HK-2 (cell line): Measurements from ENCODE around the gene MRC2.
A peak's percentile ranks its signal among the peaks of the same experiment; 100 is the strongest.

Source experiments
- DNase-seq: peaks from one replicate; pipeline ENCODE4 v3.0.0-alpha.2; 2018; ENCODE audit not compliant: unreplicated experiment

MRC2 gene

DNA sequence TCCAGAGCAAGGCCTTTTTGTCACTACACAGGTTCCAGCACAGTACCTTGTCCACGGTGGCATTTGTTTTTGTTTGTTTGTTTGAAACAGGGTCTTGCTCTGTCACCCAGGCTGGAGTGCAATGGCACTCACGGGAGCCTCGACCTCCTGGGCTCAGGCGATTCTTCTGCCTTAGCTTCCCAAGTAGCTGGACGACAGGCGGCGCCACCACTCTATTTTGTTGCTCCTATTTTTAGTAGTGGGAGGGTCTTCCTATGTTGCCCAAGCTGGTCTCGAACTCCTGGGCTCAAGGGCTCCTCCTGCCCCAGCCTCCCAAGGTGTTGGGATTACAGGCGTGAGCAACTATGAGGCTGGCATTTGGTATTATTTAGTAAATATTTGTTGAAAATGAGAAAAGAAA, 10.3 kb downstream of the MRC2 start:
- DNase-seq, result no peak

DNA sequence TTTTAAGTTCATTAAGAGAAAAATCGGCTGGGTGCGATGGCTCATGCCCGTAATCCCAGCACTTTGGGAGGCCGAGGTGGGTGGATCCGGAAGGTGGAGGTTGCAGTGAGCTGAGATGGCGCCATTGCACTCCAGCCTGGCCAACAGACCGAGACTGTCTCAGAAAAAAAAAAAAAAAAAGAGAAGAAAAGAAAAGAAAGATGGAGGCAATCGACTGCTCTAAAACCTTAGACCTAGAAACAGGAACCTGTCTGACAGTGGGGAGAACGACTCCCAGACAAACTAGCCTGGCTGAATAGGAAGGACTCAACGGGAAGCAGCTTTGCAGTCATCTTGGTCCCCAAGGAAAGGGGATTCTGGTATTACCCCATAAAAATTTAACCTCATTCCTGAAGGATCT, 13.7 kb downstream of the MRC2 start:
- no peak for DNase-seq

DNA sequence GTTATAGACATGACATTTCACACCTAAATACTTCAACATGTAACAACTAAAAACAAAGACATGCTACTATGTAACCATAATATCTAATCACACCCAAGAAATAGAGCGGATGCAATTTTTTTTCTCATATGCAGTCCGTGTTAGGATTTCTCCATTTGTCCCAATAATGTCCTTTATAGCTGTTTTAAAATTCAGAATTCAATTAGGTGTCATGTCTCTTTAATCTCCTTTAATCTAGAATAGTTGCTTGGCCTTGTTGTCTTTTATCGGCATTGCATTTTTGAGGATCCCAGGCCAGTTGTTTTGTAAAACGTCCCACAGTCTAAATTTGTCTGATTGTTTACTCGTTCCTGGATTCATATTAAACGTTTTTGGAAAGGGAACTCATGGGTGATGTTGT, 14.5 kb downstream of the MRC2 start:
- DNase-seq, result no peak

DNA sequence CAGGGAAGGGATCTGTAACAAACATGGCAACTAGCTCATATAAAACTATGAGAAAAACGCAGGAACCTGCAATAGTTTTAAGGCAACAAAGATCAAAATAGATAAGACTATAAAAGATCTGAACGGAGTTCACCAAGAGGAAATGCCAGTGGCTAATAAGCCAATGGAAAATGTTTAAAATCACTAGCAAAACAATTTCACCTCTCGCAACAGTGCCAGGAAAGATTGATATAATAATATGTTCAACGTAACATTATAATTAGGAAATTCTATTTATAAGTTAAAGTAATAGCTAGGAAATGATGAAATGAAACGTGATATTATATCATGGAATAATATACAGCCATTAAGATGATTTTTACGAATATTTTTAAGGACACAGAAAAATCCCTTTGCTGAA, 16.0 kb downstream of the MRC2 start:
- no peak for DNase-seq

DNA sequence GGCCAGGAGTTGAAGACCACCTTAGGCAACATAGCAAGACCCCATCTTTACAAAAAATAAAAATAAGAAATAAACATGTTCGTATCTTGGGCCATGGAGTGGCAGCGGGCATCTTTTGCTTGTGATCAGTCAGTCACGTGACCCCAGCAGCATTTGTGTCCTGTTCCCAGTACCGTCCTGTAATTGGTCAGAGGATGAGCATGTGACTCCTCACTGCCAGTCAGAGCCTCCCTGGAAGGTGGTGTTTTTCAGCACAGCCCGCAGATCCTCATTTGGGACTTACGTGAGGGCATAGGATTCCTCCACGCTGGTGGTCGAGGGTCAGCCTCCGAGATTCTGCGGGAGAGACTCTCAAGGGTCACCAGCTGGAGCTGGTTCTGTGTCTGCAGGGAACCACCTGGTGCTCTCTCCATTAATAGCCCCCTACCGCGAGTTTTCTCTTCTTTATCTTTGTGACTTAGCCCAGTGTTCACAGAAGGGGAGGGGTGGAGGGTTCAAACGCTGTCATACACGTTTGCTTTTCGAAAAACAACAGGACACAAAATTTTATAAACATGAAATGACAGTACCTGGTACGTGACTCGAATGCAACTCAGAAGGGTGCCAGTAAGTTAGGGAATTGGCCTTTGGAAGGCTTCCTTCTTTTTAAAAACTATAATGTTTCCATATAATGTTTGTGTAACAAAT, 17.2 kb downstream of the MRC2 start:
- DNase-seq, result no peak

DNA sequence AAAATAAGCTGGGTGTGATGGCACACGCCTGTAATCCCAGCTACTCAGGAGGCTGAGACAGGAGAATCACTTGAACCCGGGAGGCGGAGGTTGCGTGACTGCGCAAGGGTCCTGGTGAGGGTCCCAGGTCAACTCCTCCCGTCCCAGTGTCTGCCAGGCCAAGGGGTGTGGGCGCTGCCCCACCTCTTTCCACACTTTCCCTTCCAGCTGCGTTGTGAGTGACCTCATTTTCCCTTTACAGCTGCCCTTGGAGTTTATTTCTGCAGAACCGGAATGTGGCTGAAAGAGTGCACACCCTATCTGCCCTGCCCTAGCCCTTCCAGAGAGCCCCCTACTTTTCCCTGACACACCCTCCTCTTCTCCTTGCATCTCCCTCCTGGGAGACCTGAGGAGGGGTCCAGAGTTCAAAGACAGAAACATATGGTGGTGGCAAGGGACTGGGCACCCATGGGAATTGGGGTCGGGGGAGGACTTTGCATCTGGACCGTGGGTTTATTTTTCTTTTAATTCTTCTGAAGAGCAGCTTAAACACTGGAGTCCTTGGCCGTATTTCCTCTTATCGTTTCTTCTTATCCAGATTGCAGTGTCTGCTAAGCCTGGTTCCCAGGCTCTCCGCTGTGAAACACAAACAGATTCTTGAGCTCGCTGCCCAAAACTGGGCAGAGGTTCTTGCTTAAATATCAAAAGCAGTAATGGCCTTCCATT, 20.9 kb downstream of the MRC2 start:
- no peak for DNase-seq

DNA sequence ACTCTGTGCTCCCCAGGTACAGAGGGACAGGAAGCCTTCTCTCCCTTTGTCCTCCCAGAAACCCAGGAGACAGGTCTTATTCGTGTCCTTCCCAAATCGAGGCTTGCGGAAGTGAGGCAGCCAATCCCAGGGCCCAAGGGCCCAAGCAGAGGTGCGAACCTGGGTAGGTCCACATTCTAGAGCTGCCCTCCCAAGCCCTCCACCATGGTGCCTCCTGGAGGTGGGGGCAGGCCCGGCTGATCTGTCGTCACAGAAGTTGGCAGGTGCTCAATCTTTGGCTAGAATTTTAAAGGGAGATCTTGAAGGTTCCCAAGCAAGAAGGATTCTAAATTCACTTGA, 21.5 kb downstream of the MRC2 start:
- no peak for DNase-seq

DNA sequence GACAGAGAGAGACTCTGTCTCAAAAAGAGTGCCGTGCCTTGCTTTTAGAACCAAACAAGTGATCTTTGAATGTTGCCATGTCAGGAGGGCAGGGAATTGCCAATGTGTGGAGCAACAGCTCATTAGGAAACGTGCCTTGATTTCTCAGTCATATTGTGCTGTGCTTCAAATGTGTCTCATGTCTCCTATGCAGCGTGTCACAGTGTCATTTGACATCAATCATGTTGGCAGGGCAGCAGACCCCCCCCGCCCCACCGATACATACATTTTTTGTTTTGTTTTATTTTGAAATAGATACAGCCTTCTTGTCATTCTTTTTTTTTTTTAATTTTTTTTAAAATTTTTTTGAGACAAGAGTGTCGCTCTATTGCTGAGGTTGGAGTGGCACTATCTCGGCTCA, 22.1 kb downstream of the MRC2 start:
- no peak for DNase-seq

DNA sequence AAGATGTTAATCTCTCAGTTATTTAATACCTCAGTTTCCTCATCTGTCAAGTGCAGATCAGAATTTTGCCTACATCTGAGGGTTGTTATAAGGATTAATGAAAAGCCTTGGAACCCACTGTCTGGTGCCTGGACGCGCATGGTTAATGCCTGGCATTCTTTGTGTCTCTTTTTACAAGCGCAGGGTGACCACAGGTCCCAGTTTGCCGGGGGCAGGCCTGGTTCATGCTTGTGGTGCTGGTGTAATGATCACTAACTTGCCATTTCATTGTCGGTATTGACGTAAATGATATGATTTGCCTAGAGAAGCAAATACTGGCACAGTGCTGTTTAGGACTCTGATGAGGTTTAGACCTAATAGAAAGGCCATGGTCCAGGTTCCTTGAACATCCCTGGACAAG, 23.1 kb downstream of the MRC2 start:
- peak; percentile 44 for DNase-seq

DNA sequence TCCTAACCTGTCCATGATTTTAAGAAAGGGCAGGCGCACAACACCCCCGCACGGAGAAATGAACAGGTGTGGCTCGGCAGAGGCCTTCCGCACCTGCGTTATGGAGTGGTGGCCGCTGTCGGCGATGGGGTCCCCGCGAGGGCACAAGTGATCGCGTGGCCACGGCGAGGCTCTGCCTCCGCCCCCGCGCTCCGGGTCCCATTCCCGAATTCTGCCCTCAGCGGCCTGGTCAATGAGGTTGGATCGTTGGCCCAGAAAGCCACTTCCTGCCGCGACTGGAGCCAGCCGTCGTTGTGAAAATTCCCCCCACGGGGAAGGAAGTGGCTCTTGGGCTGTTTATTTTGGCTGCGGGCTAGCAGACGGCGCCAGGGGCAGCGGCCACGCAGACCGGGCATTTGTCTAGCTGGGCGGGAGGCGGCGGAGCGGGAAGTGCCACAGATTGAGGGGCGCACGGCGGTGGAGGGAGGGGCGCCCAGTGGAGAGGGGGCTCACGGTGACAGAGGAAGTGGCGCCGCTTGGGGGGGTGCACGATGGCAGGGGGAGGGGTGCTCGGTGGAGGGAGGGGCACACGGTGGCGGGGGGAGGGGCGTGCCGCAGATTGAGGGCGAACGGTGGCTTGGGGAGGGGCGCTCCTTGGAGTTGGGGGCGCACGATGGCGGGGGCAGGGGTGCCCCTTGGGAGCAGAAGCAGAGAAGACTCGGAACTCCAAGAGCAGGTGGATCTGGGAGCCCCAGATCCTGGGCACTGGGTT, 25.0 kb downstream of the MRC2 start:
- DNase-seq, result peak; percentile 90

DNA sequence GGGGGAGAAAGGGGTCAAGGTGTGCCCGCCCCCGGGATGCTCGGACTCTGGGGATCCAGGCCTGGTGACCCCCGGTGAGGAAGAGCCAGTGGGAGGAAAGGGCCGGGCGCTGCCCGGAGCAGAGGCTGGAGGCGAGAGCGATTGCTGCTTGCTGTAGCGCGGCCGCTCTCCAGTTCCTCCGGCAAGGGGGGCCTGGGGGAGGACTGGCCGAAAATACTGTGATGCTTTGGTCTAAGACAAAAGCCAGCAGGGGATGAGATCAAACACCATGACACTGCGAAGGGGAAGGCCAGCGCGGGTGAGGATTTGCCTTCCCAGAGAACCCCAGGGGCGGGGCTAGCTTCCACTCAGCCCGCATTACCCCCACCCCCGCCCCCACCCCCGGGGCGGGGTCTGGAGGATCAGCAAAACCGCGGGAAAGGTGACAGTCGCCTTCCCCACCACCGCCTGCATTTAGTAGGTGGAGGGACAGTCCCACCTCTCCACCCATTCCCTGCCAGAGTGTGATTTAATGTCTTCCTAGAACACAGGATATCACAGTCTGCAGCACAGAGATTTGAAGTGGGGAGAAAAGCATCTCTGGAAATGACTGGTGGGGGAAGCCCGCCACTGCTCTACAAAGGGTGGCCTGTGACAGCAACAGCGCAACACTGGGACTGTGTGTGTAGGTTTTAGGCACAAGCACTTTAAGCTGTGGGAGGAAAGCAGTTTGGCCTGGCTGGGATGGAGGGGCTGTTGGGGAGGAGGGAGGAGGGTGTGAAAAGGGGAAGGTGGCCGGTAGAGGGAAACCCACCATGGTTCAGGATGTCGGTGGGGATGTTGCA, 25.7 kb downstream of the MRC2 start:
- peak; percentile 85 for DNase-seq

DNA sequence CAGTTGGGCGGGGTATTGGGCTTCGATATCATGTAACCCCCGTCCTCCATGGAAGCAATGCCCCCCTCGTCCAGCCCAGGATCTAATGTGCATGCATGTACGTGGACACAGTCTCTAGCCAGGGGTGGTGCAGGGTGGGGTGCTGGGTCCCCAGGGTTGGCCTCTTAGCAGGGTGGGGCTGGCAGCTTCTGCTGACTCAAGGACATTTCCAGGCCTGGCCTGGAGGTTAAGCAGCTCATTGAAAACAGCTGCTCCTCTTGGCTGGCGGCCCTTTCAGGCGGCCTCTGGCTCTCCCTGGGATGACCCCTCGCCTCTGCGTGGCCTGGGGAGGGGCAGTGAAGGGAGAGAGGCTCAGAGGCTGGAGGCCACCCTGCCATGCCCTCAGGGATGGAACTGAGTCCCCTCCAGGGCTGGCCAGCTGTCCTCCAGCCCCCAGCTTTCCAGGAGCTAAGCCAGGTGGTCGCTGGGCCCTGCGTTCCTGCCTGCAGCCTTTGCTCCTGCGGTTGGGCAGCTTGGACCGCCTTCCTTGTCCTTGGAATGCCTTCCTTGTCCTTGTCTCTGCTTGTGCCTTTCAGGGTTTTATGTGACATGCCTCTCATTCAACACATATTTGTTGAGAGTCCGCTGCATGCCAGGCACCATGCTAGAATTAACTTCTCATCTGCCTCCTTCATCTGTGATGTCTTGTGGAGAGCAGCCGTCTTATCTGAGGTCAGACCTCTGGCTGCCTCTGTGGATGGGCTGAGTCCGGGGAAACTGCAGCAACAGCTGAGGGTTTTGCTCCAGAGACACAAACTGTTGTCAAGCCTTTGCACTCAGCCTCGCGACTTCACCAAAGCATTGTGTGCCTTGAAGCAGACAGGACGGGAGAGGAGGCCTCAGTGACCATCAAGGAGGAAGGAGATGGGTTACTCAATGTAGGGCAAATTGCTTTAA, 26.6 kb downstream of the MRC2 start:
- no peak for DNase-seq

DNA sequence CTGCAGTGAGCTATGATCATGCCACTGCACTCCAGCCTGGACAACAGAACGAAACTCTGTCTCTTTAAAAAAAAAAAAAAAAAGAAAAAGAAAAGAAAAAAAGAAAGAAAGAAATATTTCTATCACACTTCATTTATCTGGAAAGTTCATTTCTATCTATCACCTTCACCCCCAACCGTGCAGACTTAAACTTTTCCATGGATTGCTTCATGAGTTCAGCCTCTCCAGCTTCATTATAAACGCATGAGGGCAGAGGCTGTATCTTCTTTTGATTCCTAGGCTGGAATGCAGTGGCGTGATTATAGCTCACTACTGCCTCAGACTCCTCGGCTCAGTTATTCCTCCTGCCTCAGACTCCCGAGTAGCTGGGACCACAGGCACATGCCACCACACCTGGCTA, 28.2 kb downstream of the MRC2 start:
- DNase-seq, result no peak

DNA sequence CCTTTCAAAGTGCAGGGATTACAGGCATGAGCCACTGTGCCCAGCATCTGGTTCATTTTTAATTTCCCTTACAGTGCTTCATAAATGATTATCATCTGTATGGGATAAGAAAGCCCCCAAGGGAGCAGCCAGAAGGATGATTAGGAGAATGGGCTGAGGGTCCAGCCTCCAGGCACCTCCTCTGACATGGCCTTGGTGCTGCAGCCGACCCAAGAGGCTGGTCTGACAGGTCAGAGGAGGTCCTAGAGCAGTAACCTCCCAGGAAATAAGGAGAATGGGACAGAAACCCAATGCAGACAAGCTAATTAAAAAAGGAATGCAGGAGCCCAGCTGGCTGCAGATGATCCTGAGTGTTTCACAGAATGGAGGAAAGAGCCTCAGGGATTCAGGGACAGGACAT, 29.0 kb downstream of the MRC2 start:
- DNase-seq, result no peak

DNA sequence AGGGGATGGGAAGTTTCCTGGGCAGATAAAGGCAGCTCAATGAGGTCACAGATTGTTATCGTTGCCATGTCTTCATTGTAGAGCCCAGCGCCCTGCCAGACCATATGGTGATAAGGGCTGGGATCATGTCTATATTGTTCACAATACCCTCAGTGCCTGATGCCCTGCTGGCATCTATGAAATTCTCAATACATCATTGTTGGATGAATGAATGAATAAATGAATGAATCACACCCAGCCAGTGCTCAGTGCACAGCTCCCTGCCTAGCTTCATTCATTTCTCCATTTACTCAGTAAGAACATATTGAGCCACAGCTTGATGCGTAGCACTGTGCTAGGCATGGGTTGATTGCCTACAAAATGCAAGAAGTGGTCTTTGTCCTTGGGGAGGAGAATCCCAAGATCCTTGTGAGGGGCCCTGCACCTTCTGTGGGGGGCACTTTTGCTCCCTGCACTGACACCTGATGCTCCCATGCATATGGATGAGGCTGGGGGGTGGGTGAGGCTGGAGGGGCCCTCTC, 29.7 kb downstream of the MRC2 start:
- DNase-seq, result no peak

DNA sequence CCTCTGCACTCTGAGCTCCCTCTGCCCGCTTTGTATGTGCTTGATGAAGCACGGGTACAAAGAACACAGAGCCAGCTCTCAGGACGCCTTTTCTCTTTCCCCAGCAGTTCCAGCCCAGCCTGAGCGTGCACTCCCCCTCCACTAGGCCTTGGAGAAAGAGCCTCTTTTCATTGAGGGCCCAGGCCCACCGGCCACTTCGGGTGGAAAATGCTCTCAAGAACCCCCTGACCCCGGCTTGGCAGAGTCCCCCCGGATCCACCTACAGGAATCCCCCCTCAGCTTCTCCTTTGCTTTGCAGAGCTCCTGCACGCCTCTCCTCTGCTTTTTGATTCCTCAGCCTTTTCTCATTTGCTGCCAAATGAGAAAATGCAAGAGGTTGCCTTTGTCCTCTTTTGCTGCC, 30.2 kb downstream of the MRC2 start:
- no peak for DNase-seq

DNA sequence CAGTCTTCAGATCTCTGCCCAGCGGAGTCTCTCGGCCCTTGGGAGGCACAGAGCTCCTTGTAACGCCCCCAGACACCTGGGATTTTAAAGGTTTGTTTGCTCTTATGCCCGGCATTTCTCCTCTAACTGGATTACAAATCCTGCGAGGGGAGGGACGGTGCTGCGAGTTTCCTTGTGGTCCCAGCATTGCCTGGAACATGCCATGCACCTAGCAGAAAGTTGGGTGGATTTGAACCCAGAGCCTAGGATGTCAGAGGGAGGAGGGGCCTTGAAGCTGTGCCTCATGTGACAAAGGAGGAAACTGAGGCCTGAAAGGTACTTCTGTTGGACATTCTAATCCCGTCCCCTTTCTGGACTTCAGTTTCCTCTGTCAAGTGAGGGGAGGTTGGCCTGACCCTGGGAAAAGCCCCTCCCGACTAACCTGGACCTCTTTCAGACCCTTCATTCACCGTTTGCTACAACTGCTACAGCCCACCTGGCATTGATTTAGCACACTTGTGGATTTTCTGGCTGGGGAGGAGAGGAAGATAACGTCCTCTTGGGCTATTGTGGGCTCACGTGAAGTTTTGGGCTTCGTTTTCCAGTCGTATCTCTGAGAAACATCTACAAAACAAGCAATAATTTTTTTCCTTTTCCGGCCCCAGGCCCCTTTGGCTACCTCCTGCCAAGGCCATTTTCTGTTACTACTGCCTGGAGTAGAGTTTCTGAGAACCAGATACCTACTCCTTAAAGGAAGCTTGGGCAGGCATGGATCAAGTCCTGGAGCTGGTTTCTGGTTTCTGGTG, 30.9 kb downstream of the MRC2 start:
- no peak for DNase-seq

DNA sequence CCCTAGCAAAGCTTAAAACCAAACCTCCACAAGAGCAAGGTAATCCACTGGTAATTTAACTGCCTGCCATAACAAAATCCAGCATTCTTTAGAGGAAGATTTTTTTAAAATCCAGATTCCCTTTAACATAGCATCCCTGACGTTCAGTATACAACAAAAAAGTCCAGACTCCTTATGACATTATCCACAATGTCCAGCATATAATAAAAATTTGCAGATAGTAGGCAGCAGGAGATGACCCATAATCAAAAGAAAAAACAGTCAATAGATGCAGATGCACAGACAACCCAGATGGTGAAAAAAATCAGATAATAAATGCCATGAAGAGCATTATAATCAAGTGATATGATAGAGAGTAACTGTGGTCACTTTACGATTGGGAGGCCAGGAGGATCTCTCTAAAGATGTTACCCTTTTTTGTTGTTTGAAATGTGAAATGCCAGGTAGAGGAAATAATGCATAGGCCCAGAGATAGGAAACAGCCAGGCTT, 33.2 kb downstream of the MRC2 start:
- no peak for DNase-seq

DNA sequence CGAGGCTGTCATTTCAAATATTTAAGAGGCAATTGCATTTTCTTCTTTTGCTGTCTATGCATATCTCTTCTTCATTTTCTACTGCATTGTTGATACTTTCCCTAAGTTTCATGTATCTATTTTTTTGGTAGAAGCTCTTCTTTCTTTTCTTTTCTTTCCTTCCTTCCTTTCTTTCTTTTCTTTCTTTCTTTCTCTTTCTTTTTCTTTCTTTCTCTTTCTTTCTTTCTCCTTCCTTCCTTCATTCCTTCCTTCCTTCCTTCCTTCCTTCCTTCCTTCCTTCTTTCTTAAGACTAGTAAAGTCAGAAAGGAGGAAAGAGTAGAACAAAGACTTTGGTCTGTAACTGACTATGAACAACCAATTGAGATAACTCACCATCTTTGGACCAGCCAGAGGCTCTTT, 33.9 kb downstream of the MRC2 start:
- DNase-seq, result no peak

DNA sequence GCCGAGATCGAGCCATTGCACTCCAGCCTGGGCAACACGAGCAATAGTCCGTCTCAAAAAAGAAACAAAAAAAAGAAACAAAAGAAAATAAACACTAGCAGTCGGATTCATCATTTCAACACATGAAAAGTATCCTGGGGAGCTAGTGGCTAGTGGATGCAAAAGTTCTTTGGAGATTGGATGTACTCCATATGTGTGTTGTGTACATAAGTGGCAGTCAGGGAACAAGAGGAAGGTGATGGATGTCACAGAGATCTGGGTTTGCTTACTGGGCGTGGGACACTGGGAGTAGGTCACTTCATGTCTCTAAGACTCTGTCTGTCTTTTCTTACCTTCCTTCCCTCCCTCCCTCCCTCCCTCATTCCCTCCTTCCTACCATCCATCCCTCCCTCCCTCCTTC, 35.4 kb downstream of the MRC2 start:
- no peak for DNase-seq
